Fibroblast of skin of back (primary cell): ENCODE measurements around the gene ANK2.
"Not testable (repeated sequence)": the region's sequence is repeated elsewhere in the genome, so short reads cannot be mapped to it uniquely, and the experiment has no call there.

Source experiments
- DNase-seq: peaks from one replicate; pipeline ENCODE4 v3.0.0-alpha.2; 2013

The ANK2 gene

GRCh38 chr4:113209652-113210320 lies 160.3 kb downstream of the ANK2 start:
- no peak for DNase-seq

- DNase-seq: no peak
These were observed 163.2 kb downstream of the ANK2 start for GRCh38 chr4:113212613-113213012.

DNA sequence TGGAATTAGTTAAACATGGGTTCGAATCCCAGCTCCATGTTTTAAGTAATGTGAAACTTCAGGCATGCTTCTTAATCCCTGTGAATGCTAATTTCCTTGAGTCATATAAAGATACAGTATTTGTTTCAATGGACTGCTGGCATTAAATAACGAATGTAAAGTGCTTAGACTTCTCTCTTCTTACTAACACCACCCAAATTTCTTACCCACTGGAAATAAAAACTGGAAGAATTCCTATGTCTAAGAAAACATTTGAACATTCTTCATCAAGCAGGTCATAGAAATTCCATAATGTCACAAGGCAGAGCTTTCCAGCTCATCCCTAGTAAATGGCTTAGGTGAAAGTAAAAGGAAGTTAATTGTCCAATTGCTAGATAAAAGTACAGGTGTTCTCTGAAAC lies 172.5 kb downstream of the ANK2 start:
- DNase-seq: peak; percentile 89

DNA sequence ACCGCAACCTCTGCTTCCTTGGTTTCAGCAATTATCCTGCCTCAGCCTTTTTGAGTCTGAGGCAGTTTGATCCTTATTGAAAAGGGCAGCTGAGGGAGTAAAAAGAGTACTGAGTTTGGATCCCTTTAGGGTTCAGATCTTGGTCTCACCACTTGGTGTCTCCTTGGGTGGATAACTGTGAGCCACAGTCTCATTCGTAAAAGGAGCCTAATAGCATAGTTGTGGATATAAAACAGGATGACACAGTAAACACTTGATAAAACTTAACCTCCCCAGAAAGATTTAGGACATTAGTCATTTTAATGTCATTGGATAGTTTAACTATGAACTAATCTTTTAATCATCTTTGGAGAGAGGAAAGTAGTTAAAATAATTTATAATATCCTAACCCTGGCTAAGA lies 173.0 kb downstream of the ANK2 start:
- peak; percentile 82 for DNase-seq

- DNase-seq: peak; percentile 33
These were observed 173.5 kb downstream of the ANK2 start for GRCh38 chr4:113223001-113223400.

DNA sequence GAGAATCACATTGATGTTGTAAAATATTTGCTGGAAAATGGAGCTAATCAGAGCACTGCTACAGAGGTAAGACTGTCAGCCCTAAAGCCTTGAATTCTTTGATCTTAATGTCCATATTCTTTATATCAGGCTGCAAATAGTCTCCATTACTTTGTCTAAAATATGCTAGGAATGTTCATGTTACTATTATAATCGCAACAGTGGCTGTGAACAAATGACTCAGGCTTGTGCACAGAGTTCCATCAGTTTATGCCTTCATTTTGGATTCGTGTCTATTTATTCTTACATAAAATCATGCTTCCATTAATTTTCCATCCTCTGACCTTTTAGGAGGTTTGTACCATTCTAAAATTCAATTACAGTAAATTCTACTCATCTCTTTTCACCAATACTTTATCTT lies 182.7 kb downstream of the ANK2 start:
- peak; percentile 66 for DNase-seq

DNA sequence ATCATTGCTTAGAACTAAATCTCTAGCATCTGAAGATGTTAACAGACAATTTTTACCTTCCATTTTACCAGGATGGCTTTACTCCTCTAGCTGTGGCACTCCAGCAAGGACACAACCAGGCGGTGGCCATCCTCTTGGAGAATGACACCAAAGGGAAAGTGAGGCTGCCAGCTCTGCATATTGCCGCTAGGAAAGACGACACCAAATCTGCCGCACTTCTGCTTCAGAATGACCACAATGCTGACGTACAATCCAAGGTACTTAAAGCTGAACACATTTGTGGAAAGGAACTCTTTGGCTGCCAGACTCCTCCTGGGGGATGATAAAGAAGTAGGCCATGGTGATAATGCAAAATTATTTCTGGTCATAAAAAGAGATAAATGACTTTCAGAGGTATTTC lies 187.5 kb downstream of the ANK2 start:
- no peak for DNase-seq

DNA sequence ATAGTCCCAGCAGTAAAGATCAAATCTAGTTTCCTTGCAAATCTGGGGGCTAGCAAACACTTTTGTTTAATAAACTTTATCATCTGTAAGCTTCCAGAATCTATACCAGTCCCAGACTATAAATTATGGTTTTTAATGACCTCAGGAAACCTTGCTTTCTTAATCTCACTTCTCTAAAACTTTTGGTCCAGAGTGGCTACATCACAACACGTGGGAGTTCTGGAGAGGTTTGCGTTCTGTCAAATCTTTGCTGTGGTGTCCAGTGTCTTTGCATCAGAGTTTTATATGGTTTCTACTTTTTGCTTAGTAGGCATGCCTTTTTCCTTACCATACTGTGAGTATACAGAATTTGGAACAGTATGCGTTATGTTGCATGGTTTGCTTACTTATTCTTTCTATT lies 193.9 kb downstream of the ANK2 start:
- no peak for DNase-seq

DNA sequence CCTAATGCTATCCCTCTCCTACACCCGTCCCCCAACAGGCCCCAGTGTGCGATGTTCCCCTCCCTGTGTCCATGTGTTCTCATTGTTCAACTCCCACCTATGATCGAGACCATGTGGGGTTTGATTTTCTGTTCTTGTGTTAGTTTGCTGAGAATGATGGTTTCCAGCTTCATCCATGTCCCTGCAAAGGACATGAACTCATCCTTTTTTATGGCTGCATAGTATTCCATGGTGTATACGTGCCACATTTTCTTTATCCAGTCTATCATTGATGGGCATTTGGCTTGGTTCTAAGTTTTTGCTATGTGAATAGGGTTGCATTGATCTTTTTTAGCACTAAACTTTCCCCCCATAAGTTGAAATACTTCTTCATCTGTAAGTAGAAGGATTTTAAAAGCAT lies 195.3 kb downstream of the ANK2 start:
- DNase-seq: not testable (repeated sequence)

DNA sequence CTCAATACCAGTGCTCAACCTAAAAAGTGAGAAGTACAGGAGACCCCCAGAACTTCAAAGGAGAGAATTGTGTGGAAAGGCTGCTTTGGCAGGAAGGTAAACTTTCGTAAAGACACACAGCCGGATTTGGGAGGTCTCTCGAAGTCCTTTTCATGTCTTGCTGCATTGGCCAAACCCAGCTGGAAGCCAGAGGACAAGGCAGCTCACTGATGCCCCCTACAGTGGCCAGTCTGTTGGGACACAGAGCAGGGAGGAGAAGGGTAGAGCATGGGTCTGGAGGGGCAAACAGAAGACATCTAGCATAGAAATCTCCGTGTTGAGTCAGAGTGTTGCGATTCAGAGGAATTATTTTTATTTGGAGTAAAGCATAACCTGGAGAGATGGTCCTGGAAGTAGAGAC lies 198.9 kb downstream of the ANK2 start:
- DNase-seq: peak; percentile 7

DNA sequence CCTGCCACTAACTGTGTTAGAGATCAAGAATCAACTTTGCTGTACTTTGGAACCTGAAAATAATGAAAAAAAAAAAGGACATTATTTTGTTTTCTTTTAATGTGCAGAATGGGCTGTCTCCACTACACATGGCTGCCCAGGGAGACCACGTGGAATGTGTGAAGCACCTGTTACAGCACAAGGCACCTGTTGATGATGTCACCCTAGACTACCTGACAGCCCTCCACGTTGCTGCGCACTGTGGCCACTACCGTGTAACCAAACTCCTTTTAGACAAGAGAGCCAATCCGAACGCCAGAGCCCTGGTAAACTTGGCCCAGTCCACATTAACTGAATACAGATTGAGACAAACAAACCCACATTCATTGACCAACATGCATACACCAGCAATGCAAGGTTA lies 206.2 kb downstream of the ANK2 start:
- no peak for DNase-seq

- peak; percentile 58 for DNase-seq
These were observed 207.5 kb downstream of the ANK2 start for GRCh38 chr4:113256946-113257345.

DNA sequence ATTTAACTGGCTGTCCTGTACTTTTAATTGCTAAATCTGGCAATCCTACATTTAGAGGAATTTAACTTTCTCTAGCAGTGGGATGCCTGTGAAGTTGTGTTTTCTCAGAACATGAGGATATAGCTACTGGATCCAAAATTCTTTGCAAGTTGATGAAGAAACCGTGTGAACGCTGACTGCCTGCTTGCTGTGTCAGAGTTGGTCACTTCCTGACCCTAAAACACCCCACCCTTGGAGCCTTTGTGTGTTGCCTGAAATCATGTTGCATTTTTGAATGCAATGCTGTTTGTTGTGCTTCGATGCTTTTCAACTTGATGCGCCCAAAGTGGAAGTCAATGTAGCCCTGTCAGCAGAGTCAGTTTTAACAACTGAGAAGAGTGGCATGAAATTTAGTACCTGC lies 211.2 kb downstream of the ANK2 start:
- DNase-seq: peak; percentile 11

- no peak for DNase-seq
These were observed 213.8 kb downstream of the ANK2 start for GRCh38 chr4:113263274-113263673.

GRCh38 chr4:113270520-113271319 lies 221.3 kb downstream of the ANK2 start:
- no peak for DNase-seq

DNA sequence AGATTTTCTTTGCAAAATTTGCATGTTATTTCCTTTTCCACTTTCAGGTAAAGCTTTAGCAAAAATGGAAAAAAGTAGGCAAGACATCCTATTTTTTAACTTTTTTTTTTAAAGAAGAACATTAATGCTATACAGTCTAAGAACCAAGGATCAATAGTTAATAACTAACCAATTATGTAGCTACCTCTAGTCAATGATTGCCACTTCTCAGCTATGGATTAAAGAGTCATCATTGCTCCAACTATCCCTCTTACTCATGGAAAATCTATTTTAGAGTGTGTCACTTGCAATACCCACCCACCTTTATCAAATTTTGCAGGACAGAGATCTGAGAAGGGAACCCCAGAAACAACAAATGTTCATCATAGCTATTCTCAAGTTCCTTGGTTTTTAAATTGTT lies 223.1 kb downstream of the ANK2 start:
- no peak for DNase-seq

- no peak for DNase-seq
These were observed 224.3 kb downstream of the ANK2 start for GRCh38 chr4:113273721-113274220.

- no peak for DNase-seq
These were observed 227.2 kb downstream of the ANK2 start for GRCh38 chr4:113276464-113277170.

DNA sequence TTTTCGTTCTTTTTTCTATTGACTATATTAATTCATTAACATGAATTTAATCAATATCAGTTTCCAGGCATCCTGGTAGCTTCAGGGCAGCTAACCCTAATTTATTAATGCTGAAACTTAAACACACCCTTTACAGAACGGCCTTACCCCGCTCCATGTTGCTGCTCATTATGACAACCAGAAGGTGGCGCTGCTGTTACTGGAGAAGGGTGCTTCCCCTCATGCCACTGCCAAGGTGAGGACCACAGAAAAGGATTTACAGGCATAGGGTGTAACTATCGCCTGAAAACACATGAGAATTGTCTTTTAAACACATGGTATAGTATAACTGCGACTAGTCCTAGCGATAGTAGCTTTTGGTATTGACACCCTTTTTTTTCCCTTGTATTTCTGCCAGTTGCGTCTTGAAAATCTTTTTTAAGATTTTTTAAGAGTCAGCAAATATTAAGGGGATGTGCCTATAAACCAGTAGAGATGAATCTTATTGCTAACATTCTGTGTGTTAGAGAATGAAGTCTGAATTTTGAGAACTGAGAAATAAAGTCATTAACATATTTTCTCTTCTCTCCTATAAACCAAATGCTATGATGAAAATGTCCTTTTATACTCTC lies 229.0 kb downstream of the ANK2 start:
- peak; percentile 81 for DNase-seq

- peak; percentile 17 for DNase-seq
These were observed 236.0 kb downstream of the ANK2 start for GRCh38 chr4:113285501-113285900.

GRCh38 chr4:113288257-113288656 lies 238.8 kb downstream of the ANK2 start:
- no peak for DNase-seq

DNA sequence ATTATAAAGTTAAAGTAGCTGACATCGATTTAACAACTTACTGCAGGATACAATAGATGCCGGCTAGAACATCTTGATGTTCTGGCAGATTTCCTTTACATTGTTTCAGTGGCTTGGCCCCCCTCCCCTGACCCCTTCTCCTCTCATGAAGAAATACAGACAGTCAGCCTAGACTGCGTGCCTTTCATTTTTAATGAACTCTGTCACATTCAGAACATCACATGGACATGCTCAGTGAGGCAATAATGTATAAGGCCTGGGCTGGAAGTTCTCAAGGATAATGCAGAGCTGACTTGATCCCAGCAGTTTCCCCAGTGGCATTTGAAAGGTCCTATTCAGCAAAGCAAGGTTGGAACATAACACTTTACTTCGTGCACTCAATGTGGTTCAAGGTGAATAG lies 239.2 kb downstream of the ANK2 start:
- DNase-seq: peak; percentile 78

- peak; percentile 83 for DNase-seq
These were observed 240.3 kb downstream of the ANK2 start for GRCh38 chr4:113289766-113290165.
